HG02759 (cell line): Measurements from ENCODE around the gene IL3.

Experiments used
- ATAC-seq: cut with Tn5 transposase; IDR thresholded peaks from one replicate; pipeline ENCODE4 v1.9.1; 2021; ENCODE audit warnings: mild to moderate bottlenecking, moderate library complexity; ENCODE audit not compliant: unreplicated experiment

IL3 gene

GRCh38 chr5:132056610-132057497 lies 3.6 kb upstream of the IL3 start:
- no peak for ATAC-seq

- ATAC-seq, result no peak
Observed at GRCh38 chr5:132057498-132058255, 2.8 kb upstream of the IL3 start.

- no peak for ATAC-seq
Observed at GRCh38 chr5:132058646-132059042, 1.8 kb upstream of the IL3 start.

- ATAC-seq, result no peak
Observed at GRCh38 chr5:132059043-132059695, 1.3 kb upstream of the IL3 start.

GRCh38 chr5:132059696-132060500 lies 557 bp upstream of the IL3 start:
- ATAC-seq, result no peak

- peak; percentile 53 for ATAC-seq
Observed at GRCh38 chr5:132063090-132063911, 2.8 kb downstream of the IL3 start.

- no peak for ATAC-seq
Observed at GRCh38 chr5:132064140-132064539, 3.7 kb downstream of the IL3 start.

GRCh38 chr5:132064738-132065331 lies 4.4 kb downstream of the IL3 start:
- ATAC-seq, result peak; percentile 72

GRCh38 chr5:132065351-132065937 lies 5.0 kb downstream of the IL3 start:
- ATAC-seq, result peak; percentile 46

GRCh38 chr5:132065951-132066701 lies 5.7 kb downstream of the IL3 start:
- ATAC-seq, result no peak

- ATAC-seq, result no peak
Observed at GRCh38 chr5:132066871-132067270, 6.4 kb downstream of the IL3 start.

GRCh38 chr5:132067451-132067850 lies 7.0 kb downstream of the IL3 start:
- no peak for ATAC-seq

GRCh38 chr5:132067941-132068808 lies 7.7 kb downstream of the IL3 start:
- no peak for ATAC-seq

GRCh38 chr5:132069561-132069960 lies 9.1 kb downstream of the IL3 start:
- no peak for ATAC-seq

- ATAC-seq, result no peak
Observed at GRCh38 chr5:132069994-132070393, 9.5 kb downstream of the IL3 start.

GRCh38 chr5:132070460-132071337 lies 10.2 kb downstream of the IL3 start:
- no peak for ATAC-seq

- ATAC-seq, result no peak
Observed at GRCh38 chr5:132071338-132071707, 10.9 kb downstream of the IL3 start.
